Peyer's patch (tissue), 4 donors: ENCODE measurements around the gene ATXN2L.

Source experiments
- POLR2A ChIP-seq, 2 donors: fragments of 450-650 bp; IDR thresholded peaks; one replicate each; pipeline ENCODE4 v1.5.1; 2017; ENCODE audit warnings: antibody characterized with exemption in 2 of 2, mild to moderate bottlenecking in 2 of 2, moderate library complexity in 2 of 2
- TF ChIP-seq, protein P1 (sequence below), 6 experiments: fragments of 450-650 bp in 4 of 6; fragments of 200-600 bp in 2 of 6; sonication (generic) in 1 of 6; IDR thresholded peaks; one replicate each; pipeline ENCODE4 v1.5.1; 2017 to 2019; ENCODE audit warnings: antibody characterized with exemption in 6 of 6, mild to moderate bottlenecking in 3 of 6, moderate library complexity in 1 of 6

DNA sequence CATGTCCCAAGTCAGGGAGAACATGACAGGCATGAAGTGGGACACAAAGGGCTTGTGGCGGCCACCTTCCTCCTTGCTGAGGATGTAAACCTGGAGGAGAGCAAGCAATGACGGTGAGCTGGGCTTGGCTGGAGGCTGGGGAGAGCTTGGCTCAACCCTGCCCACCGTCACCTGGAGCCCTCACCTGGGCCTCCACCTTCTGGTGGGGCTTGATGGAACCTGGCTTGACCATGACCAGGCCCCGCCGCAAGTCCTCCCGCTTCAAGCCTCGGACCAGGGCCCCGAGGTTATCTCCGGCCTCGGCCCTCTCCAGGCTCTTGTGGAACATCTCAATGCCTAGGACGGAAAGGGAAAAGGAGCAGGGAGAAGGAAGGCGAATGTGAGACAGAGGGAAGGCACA lies 21.0 kb downstream of the ATXN2L start:
- no peak for TF ChIP-seq POLR2A (IDR thresholded peaks at IDR 0.05)
- TF ChIP-seq, protein P1, sequence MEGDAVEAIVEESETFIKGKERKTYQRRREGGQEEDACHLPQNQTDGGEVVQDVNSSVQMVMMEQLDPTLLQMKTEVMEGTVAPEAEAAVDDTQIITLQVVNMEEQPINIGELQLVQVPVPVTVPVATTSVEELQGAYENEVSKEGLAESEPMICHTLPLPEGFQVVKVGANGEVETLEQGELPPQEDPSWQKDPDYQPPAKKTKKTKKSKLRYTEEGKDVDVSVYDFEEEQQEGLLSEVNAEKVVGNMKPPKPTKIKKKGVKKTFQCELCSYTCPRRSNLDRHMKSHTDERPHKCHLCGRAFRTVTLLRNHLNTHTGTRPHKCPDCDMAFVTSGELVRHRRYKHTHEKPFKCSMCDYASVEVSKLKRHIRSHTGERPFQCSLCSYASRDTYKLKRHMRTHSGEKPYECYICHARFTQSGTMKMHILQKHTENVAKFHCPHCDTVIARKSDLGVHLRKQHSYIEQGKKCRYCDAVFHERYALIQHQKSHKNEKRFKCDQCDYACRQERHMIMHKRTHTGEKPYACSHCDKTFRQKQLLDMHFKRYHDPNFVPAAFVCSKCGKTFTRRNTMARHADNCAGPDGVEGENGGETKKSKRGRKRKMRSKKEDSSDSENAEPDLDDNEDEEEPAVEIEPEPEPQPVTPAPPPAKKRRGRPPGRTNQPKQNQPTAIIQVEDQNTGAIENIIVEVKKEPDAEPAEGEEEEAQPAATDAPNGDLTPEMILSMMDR (IDR thresholded peaks at IDR 0.05), result no peak
